Common myeloid progenitor, CD34-positive (primary cell): ENCODE measurements around the gene CNTN3. TPM values are rescaled to one million over a fixed set of nuclear protein-coding genes. Genes with fewer than 3 reads are reported as not detected.

Experiments used
- CTCF ChIA-PET: fragments of 350-600 bp; sonication (Branson Sonifier 250); formaldehyde crosslinking; loops from one replicate; lab custom pipeline; 2021; ENCODE audit warnings: antibody characterized with exemption; lab: Charles Lee
- POLR2A ChIA-PET: fragments of 350-600 bp; sonication (Branson Sonifier 250); formaldehyde crosslinking; loops from one replicate; lab custom pipeline; 2021; ENCODE audit warnings: antibody characterized with exemption; lab: Charles Lee
- DNase-seq, 3 donors: peaks; one replicate each; pipeline versions ENCODE4 v3.0.0 to v3.0.0-alpha.2; 2013
- H3K27ac ChIP-seq, 2 experiments: 1 replicate in 1 of 2; 2 replicates in 1 of 2; pipeline ENCODE4 v1.7.0; 2013; ENCODE audit warnings: inconsistent platforms in 2 of 2, low read length in 2 of 2, mild to moderate bottlenecking in 2 of 2, low read depth in 1 of 2, moderate library complexity in 1 of 2; ENCODE audit not compliant: severe bottlenecking in 2 of 2, insufficient read depth in 1 of 2, poor library complexity in 1 of 2
- H3K27me3 ChIP-seq, 5 experiments: replicated peaks in 2 of 5; 1 replicate in 3 of 5; 2 replicates in 2 of 5; pipeline versions ENCODE4 v1.6.1 to v1.7.0; 2013; ENCODE audit warnings: low read length in 4 of 5, mild to moderate bottlenecking in 2 of 5, moderate library complexity in 2 of 5, inconsistent platforms in 1 of 5; ENCODE audit not compliant: insufficient read depth in 5 of 5, control insufficient read depth in 4 of 5
- H3K36me3 ChIP-seq, 4 experiments: 1 replicate in 2 of 4; 2 replicates in 2 of 4; pipeline versions ENCODE4 v1.6.1 to v1.7.0; 2013; ENCODE audit warnings: low read length in 3 of 4, control low read depth in 1 of 4, mild to moderate bottlenecking in 1 of 4; ENCODE audit not compliant: control insufficient read depth in 4 of 4, insufficient read depth in 4 of 4
- H3K4me1 ChIP-seq, 4 experiments: 1 replicate in 3 of 4; 2 replicates in 1 of 4; pipeline versions ENCODE4 v1.6.1 to v1.7.1; 2013; ENCODE audit warnings: low read length in 3 of 4, mild to moderate bottlenecking in 3 of 4, control low read depth in 1 of 4, inconsistent platforms in 1 of 4, moderate library complexity in 1 of 4; ENCODE audit not compliant: control insufficient read depth in 4 of 4, insufficient read depth in 4 of 4; ENCODE audit errors: control extremely low read depth in 1 of 4
- H3K4me3 ChIP-seq, 7 experiments: 1 replicate in 4 of 7; 2 replicates in 3 of 7; pipeline versions ENCODE4 v1.5.1 to v1.7.0; 2013; ENCODE audit warnings: mild to moderate bottlenecking in 7 of 7, low read length in 6 of 7, moderate library complexity in 6 of 7, inconsistent platforms in 2 of 7, low read depth in 2 of 7, control low read depth in 1 of 7; ENCODE audit not compliant: insufficient read depth in 4 of 7, control insufficient read depth in 1 of 7; ENCODE audit errors: extremely low read depth in 1 of 7
- H3K9me3 ChIP-seq, 5 experiments: 1 replicate in 4 of 5; 2 replicates in 1 of 5; pipeline versions ENCODE4 v1.6.1 to v1.7.1; 2013; ENCODE audit warnings: low read length in 4 of 5, mild to moderate bottlenecking in 2 of 5, inconsistent platforms in 1 of 5, low read depth in 1 of 5, moderate library complexity in 1 of 5; ENCODE audit not compliant: control insufficient read depth in 4 of 5, insufficient read depth in 2 of 5; ENCODE audit errors: control extremely low read depth in 1 of 5
- WGBS: methylation state at CpG from one replicate; pipeline ENCODE4 v1.1.5; 2013; ENCODE audit not compliant: insufficient coverage; 5-methylcytosine and 5-hydroxymethylcytosine counted together
- polyA plus RNA-seq: library from polyadenylated mRNA; unstranded; fragments of 120-200 nt; gene quantifications from one replicate; pipeline ENCODE4 v1.2.1, GENCODE V29; 2013

Gene CNTN3
- polyA plus RNA-seq: not detected

DNA sequence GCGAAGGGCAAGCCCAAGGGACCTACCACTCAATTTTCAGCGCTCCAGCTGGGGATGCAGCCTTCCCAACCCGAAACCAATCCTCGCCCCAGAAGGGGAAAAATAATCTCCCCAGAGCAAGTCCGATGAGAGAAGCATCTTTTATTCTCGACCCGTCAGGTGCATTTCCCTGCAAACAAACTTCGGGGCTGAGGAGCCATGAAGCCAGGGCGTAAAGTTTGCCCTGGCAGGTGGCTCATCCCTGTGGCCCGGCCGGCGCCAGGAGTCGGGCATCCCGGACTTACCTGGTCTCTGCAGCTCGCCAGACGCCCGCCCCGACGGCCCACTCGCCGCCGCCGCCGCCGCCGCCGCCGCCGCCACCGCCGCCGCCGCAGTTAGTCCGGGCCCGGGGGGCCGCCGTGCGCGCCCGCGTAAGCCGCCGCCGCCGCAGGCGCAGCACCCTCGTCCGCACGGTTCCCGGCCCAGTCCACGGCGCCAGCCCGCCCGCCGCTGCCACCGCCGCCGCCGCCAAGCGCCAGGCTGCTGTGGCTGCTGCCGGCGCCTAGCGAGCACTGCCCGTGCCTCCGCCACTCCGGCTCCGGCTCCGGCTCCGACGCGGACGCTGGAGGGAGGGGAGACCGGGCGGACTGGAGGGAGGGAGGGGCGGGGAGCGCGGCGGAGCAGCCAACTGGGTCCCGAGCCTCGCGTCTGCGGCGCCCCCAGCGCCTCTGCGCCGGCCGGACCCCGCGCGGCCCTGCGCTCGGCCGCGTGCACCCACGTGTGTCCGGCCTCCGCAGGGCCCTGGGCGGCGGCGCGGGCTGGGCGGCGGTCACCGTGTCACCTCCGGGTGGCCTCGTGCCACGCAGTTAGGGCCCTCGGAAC lies at the start of gene CNTN3:
CNTN3 (minus strand) TSS at position 553 of the 861 bp plus-strand sequence. CDS start 93,547 bp downstream, outside the sequence.
- Histone ChIP-seq H3K4me3 (peak within 1 kb of the TSS in 4 of 7 experiments; percentile 14 to 23 (median 19)), H3K27me3 (peaks cover 15 to 68% (median 30%) of the 10 kb centered on the region in 5 experiments), H3K9me3 (no peaks in the 10 kb centered on the region), H3K27ac (no peak within 1 kb of the TSS), H3K36me3 (no peaks in the 10 kb centered on the region), H3K4me1 (peaks cover 0 to 12% (median 2%) of the 10 kb centered on the region in 4 experiments)
- WGBS: 2% methylated on average over 94 of the region's 108 CpGs
- ChIA-PET CTCF (no interaction called here), POLR2A (no interaction called here)
- DNase-seq: peak in 2 of 3 donors; percentile 8 to 26

DNA sequence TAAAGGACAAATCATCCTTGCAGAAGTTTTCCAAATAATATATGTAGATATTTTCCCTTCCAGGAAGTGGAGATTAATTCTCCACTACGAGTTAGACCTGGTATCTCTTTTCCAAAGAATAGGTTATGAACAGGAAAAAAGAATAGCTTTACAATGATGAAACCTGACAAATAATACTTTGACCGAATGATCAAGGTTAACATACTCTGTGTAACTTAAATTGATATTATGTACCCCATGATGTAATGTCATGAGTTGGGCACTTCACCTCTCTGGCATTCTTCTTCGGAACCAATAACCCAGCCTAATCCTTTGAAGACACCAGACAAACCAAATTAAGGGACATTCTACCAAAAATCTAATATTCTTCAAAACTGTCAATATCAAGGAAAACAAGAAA lies 48.7 kb upstream of the CNTN3 start:
- no CpG with 5 or more reads among the region's 3 CpGs for WGBS
- no peaks in the 10 kb centered on the region for H3K36me3 ChIP-seq
- no peaks in the 10 kb centered on the region for H3K27me3 ChIP-seq
- H3K4me3 ChIP-seq: no peak overlapping the region
- no peak overlapping the region for H3K27ac ChIP-seq
- ChIA-PET CTCF (no interaction called here), POLR2A (no interaction called here)
- H3K9me3 ChIP-seq: peaks cover 0 to 4% (median 0%) of the 10 kb centered on the region in 5 experiments
- DNase-seq: no peak
- H3K4me1 ChIP-seq: no peaks in the 10 kb centered on the region

DNA sequence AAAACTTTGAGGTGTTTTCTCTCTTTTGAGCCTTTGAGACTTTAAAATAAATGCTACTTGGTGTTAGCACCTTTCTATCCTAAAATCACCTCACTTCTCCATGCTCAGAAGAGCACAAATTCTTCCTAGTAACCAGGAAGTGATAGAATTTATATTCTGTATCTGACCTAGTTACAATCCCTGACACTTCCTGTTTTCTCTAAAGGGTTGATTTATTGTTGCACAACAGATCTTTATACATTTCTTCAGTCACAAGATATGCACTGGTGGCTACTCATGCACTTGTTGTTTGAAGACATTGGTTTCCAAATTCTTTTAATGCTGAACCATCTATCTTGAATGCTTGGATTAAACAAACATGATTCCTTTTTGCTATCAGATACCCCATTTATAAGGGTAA lies 47.2 kb upstream of the CNTN3 start:
- H3K36me3 ChIP-seq: no peaks in the 10 kb centered on the region
- peaks cover 0 to 1% (median 0%) of the 10 kb centered on the region in 5 experiments for H3K9me3 ChIP-seq
- no peak overlapping the region for H3K4me3 ChIP-seq
- CTCF ChIA-PET: no interaction called here
- DNase-seq: peak in 1 of 3 donors; percentile 1
- POLR2A ChIA-PET: no interaction called here
- H3K4me1 ChIP-seq: no peaks in the 10 kb centered on the region
- no peak overlapping the region for H3K27ac ChIP-seq
- no peaks in the 10 kb centered on the region for H3K27me3 ChIP-seq

DNA sequence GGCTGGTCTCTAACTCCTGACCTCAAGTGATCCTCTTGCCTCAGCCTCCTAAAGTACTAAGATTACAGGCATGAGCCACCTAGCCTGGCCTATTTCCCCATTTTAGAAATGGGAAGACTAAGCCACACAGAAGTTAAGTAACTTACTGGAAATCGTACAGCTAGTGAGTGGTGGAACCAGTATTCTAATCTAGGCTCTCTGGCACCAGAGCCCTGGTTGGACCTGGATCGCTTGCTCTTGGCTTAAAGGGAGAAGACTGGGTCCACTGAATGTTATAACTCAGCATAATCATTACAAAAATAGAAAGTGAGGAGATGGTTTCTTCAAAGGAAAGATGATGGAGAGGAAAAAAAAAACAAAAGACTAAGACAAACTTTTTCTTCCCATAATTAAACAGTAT lies 37.4 kb upstream of the CNTN3 start:
- Histone ChIP-seq H3K4me3 (no peak overlapping the region), H3K27ac (no peak overlapping the region), H3K36me3 (no peaks in the 10 kb centered on the region), H3K27me3 (no peaks in the 10 kb centered on the region), H3K4me1 (no peaks in the 10 kb centered on the region), H3K9me3 (peaks cover 0 to 1% (median 0%) of the 10 kb centered on the region in 5 experiments)
- WGBS: no CpG with 5 or more reads among the region's 2 CpGs
- no peak for DNase-seq
- CTCF ChIA-PET: no interaction called here
- POLR2A ChIA-PET: no interaction called here

DNA sequence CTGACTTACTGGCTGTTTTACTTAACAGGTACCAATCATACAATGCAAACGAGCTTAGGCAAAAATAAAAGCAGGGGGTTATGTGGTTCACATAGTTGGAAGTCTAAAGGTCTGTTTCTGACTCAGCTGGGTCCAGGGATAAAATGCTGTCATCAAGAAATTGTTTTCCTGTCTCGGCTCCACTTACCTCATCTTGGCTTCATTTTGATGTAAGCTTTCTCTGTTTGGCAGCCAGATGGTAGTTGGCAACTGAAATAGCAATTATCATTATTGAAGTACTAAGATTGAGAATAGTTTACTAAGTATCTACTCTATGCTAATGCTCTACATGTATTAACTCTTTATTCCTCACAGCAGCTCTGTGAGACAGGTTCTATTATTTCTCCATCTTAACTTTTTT lies 36.8 kb upstream of the CNTN3 start:
- no peak for DNase-seq
- 100% methylated on average over 1 of the region's 2 CpGs for WGBS
- Histone ChIP-seq H3K4me1 (no peaks in the 10 kb centered on the region), H3K27me3 (no peaks in the 10 kb centered on the region), H3K27ac (no peak overlapping the region), H3K4me3 (no peak overlapping the region), H3K36me3 (no peaks in the 10 kb centered on the region), H3K9me3 (peaks cover 0 to 1% (median 0%) of the 10 kb centered on the region in 5 experiments)
- CTCF ChIA-PET: no interaction called here
- POLR2A ChIA-PET: no interaction called here

DNA sequence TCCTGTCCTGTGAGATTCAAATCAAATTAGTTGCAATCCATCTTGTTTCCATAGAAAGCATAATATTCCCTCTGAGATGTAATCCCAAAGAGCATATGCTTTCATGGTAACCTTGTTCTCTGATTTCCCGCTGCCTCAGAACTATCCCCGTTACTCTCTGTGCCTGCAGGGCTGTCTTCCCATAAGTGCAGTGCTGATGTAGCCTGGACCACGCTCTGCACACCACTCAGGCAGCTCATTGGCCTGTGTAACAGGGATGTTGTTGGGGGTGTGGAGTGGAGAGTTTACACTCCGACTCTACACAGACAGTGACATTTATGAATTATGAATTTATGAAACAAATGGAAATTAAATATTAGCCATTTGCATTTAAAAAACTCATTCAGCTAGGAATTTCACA lies 33.6 kb upstream of the CNTN3 start:
- ChIA-PET CTCF (no interaction called here), POLR2A (no interaction called here)
- peaks cover 0 to 1% (median 0%) of the 10 kb centered on the region in 5 experiments for H3K9me3 ChIP-seq
- DNase-seq: no peak
- no peaks in the 10 kb centered on the region for H3K4me1 ChIP-seq
- no peak overlapping the region for H3K27ac ChIP-seq
- no peaks in the 10 kb centered on the region for H3K36me3 ChIP-seq
- H3K4me3 ChIP-seq: no peak overlapping the region
- no peaks in the 10 kb centered on the region for H3K27me3 ChIP-seq
- whole genome bisulfite sequencing: 91% methylated on average over 3 of the region's 4 CpGs

DNA sequence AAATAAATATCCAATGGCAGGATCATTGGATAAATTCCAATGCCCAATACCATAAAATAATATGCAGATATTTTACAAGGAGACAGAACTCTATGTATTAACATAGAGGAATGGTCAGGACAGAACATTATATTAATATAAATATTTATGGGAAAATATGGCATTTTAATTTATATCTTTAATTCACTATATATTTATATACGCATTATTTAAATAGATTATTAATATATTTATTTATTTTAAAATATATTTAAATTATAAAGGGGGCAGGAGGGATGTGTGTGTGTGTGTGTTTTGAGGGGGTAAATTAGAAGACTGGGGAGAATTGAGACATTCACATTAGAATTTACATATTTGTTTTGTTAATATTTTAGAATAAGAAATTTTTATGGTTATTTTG lies 31.6 kb upstream of the CNTN3 start:
- POLR2A ChIA-PET: no interaction called here
- Histone ChIP-seq H3K27ac (no peak overlapping the region), H3K27me3 (no peaks in the 10 kb centered on the region), H3K9me3 (no peaks in the 10 kb centered on the region), H3K4me1 (no peaks in the 10 kb centered on the region), H3K36me3 (no peaks in the 10 kb centered on the region), H3K4me3 (no peak overlapping the region)
- CTCF ChIA-PET: no interaction called here
- WGBS: no CpG with 5 or more reads among the region's 1 CpG
- DNase-seq: no peak
